ENCODE measurements around the gene SEMA3F.
A peak's percentile ranks its signal among the peaks of the same experiment; 100 is the strongest.

Gene SEMA3F

DNA sequence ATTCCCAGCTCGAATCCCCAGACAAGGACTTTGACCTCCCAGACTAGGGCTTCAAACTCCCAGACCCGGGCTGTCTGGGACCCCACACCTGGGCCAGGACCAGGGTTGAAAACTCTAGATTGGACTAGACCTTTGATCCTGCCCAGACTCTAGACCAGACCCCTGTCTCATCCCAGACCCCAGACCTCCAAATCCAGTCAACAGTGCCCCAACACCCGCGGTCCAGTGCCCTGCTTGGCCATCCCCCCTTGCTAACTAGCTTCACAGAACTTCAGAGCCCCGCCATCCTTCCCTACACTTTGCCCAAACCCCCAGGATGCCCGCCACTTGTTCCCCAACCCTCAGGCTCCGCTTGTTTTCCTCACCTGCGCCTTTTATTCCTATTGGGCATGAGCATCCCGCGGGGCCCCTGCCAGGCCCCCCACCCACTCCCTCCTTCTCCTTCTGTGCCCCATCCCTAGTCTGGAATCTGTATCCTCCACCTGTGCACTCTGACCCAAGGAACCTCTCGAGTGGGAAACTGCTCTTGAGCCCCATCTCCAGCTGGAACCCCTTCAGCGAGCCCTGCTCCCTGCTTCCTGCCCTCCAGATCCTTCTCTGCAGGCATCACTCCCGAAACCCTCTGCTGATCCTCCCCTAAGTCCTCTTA, 81.5 kb downstream of the SEMA3F start:
- no peak for DNase-seq

DNA sequence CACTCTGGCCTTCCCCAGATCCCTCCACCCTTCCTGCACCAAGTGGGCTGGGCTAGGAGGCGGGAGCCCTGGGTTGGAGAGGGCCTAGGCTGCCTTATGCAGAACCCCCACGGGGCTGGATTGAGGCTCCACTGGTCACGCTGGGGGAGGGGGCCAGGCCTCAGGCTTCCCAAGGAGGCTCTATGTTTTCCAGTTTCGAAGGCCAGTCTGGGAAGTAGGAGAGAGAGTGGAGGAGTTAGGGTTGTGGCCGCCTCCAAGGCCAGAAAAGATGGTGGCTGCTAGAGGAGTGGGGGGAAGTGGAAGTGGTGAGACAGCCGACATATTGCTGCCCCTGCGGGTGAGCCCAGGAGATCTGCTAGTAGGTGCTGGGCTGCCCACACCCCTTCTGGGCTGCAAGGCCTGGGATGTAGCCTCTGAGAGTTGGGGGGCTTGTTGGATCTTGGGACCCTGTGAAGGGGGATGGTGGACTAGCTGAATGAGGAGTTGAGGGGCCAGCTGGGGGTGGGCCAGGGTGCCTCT, 82.1 kb downstream of the SEMA3F start:
- peak; percentile 60 for DNase-seq

DNA sequence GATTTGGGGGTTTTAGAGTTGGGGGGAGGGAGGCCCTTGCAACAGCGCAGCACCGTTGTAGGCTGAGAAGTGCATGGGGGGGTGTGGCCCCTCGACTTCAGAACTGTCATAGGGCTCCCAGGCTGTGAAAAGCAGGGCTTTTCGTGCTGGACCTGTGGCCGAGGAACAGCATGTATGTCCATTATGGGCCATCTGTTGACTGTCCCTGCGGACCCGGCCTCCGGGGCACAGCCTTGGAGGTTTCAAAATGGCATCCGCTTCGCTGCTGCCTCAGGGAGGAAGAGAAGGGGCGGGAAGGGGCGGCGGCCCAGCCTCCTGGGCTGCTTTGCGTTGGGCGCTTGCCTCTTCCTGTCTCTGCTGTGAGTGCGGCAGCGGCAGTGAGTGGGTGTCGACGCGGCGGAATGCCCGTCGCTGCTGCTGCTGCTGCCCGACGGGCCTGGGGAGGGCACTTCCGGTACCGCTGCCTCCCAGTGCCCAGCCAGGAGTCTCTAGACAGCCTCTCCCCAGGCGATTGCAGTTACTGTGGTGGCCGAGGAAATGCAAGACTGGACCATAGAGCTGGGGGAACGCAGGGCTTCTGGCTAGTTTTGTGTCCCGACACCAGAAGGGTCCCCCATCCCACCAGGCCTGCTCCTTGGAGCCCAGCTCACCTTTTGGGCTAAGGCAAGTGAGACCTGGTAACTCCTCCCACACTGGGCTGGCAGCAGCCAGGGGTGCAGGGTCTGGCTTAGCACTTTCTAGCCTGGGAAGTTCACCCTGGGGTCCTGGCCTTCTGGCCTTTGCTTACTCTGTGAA, 82.8 kb downstream of the SEMA3F start:
- peak; percentile 94 for DNase-seq

DNA sequence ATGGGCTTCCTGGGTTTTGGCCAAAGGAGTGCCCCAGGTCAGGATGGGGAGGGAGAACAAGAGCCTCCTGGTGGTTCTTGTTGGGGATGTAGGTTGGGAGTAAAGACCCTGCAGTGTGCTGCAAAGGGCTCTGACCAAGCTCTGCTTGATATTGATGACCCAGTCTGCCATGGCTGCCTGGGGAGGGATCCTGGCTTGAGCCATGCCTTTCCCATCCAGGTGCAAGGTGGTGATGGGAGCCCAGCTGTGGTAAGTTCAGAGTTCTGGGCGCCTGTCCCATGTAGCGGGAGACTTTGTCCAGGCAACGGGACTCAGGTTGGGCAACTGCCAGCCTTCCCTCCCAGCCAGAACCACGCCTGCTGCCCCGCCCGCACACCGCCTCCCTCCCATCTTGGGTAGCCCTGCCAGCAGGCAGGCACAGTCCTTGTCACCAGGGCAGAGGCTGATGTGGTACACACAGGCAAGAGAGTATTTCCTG, 83.5 kb downstream of the SEMA3F start:
- peak; percentile 87 for DNase-seq
